Glutamatergic neuron (in vitro differentiated cells): ENCODE results near the gene LHX3. TPM values are rescaled to one million over a fixed set of nuclear protein-coding genes. Genes with fewer than 3 reads are reported as not detected.

Experiments used
- DNase-seq: peaks from one replicate; pipeline ENCODE4 v3.0.0; 2022
- H3K27ac Mint-ChIP-seq: one replicate; pipeline ENCODE4 v1.8.0; 2020; ENCODE audit warnings: mild to moderate bottlenecking, mixed read lengths, inconsistent platforms; ENCODE audit not compliant: unreplicated experiment
- H3K27me3 Mint-ChIP-seq: one replicate; pipeline ENCODE4 v1.8.0; 2020; ENCODE audit warnings: mild to moderate bottlenecking, moderate library complexity, mixed read lengths, inconsistent platforms; ENCODE audit not compliant: unreplicated experiment
- H3K36me3 Mint-ChIP-seq: one replicate; pipeline ENCODE4 v1.8.0; 2020; ENCODE audit warnings: mild to moderate bottlenecking, mixed read lengths, inconsistent platforms; ENCODE audit not compliant: unreplicated experiment
- H3K4me1 Mint-ChIP-seq: one replicate; pipeline ENCODE4 v1.8.0; 2020; ENCODE audit warnings: mild to moderate bottlenecking, low read depth, mixed read lengths, inconsistent platforms; ENCODE audit not compliant: unreplicated experiment
- H3K4me3 Mint-ChIP-seq: one replicate; pipeline ENCODE4 v1.8.0; 2020; ENCODE audit warnings: mild to moderate bottlenecking, mixed read lengths, inconsistent platforms; ENCODE audit not compliant: unreplicated experiment
- H3K9me3 Mint-ChIP-seq: one replicate; pipeline ENCODE4 v1.8.0; 2020; ENCODE audit warnings: mild to moderate bottlenecking, moderate library complexity, mixed read lengths, inconsistent platforms; ENCODE audit not compliant: unreplicated experiment
- total RNA-seq: library from RNA; stranded (reverse); fragmentation: NEBNext Ultra II Directional; extraction: Animal tissue kit (Norgen Biotek cat#: 25700); gene quantifications from one replicate; pipeline ENCODE4 v1.2.1, GENCODE V29; 2021; ENCODE audit not compliant: unreplicated experiment
- TF ChIP-seq, protein P1 (sequence below): fragments of 200-600 bp; sonication (generic); IDR thresholded peaks from one replicate; pipeline ENCODE4 v1.5.0; 2021; ENCODE audit not compliant: partially characterized antibody, unreplicated experiment

Gene LHX3
- total RNA-seq, 1 donor from 2014 or later, result 0.81 TPM

- peaks cover 18% of the 10 kb centered on the region for H3K4me1 Mint-ChIP-seq
- no peak overlapping the region for H3K27ac Mint-ChIP-seq
- H3K36me3 Mint-ChIP-seq, result peaks cover 6% of the 10 kb centered on the region
- peak; percentile 77 for DNase-seq
- H3K4me3 Mint-ChIP-seq, result peak overlapping the region; percentile 32
- peaks cover 11% of the 10 kb centered on the region for H3K27me3 Mint-ChIP-seq
- peaks cover 9% of the 10 kb centered on the region for H3K9me3 Mint-ChIP-seq
- TF ChIP-seq, protein P1, sequence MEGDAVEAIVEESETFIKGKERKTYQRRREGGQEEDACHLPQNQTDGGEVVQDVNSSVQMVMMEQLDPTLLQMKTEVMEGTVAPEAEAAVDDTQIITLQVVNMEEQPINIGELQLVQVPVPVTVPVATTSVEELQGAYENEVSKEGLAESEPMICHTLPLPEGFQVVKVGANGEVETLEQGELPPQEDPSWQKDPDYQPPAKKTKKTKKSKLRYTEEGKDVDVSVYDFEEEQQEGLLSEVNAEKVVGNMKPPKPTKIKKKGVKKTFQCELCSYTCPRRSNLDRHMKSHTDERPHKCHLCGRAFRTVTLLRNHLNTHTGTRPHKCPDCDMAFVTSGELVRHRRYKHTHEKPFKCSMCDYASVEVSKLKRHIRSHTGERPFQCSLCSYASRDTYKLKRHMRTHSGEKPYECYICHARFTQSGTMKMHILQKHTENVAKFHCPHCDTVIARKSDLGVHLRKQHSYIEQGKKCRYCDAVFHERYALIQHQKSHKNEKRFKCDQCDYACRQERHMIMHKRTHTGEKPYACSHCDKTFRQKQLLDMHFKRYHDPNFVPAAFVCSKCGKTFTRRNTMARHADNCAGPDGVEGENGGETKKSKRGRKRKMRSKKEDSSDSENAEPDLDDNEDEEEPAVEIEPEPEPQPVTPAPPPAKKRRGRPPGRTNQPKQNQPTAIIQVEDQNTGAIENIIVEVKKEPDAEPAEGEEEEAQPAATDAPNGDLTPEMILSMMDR, result peak; percentile 91
Observed at GRCh38 chr9:136170006-136170901, 34.7 kb downstream of the LHX3 start.

DNA sequence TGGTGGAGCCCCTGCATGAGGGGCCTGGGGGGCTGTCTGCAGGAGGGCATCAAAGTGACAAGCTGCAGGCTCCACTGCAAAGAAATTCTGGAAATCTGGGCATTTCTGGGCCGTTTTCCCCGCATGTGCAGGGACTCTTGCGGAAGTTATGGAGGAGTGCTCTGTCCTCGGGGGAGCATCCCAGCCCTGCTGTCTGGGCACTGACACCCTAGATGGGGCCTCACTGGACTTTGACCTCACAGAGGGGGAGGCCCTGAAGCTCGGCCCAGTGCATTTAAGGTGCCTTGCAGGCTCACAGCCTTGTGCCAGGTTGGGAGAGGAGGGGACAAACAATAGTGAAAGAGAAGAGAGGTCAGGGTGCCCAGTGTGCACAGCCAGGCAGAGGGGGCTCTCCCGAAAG is 35.4 kb downstream of the LHX3 start:
- DNase-seq, result no peak
- peak overlapping the region; percentile 32 for H3K4me3 Mint-ChIP-seq
- H3K4me1 Mint-ChIP-seq, result peaks cover 18% of the 10 kb centered on the region
- H3K27me3 Mint-ChIP-seq, result peaks cover 11% of the 10 kb centered on the region
- no peak overlapping the region for H3K27ac Mint-ChIP-seq
- H3K36me3 Mint-ChIP-seq, result peaks cover 10% of the 10 kb centered on the region
- TF ChIP-seq, protein P1, result no peak
- H3K9me3 Mint-ChIP-seq, result peaks cover 9% of the 10 kb centered on the region

GRCh38 chr9:136163248-136163850 is 41.6 kb downstream of the LHX3 start:
- TF ChIP-seq, protein P1, result no peak
- H3K4me3 Mint-ChIP-seq, result no peak overlapping the region
- no peak overlapping the region for H3K27ac Mint-ChIP-seq
- H3K27me3 Mint-ChIP-seq, result peaks cover 6% of the 10 kb centered on the region
- no peak for DNase-seq
- peaks cover 7% of the 10 kb centered on the region for H3K36me3 Mint-ChIP-seq
- H3K9me3 Mint-ChIP-seq, result peaks cover 13% of the 10 kb centered on the region
- peaks cover 3% of the 10 kb centered on the region for H3K4me1 Mint-ChIP-seq

- no peak overlapping the region for H3K4me3 Mint-ChIP-seq
- peaks cover 5% of the 10 kb centered on the region for H3K4me1 Mint-ChIP-seq
- DNase-seq, result no peak
- peaks cover 13% of the 10 kb centered on the region for H3K9me3 Mint-ChIP-seq
- H3K27me3 Mint-ChIP-seq, result peaks cover 6% of the 10 kb centered on the region
- H3K27ac Mint-ChIP-seq, result no peak overlapping the region
- TF ChIP-seq, protein P1, result no peak
- peaks cover 5% of the 10 kb centered on the region for H3K36me3 Mint-ChIP-seq
Observed at GRCh38 chr9:136160995-136161610, 43.8 kb downstream of the LHX3 start.
